Measurements from ENCODE around the gene HKDC1.

GRCh38 chr10:69176823-69177222 lies 43.3 kb upstream of the HKDC1 start:
- TF ChIP-seq CTCF (tag by site-specific recombination; IDR thresholded peaks at IDR 0.05) (no peak), ZNF148 (tag by site-specific recombination; IDR thresholded peaks at IDR 0.05; ENCODE audit: borderline replicate concordance) (no peak), BCL11B (tag by site-specific recombination; IDR thresholded peaks at IDR 0.05; ENCODE audit: low read depth) (no peak), ZNF16 (tag by site-specific recombination; IDR thresholded peaks at IDR 0.05; ENCODE audit: low read depth) (no peak), ZNF155 (tag by site-specific recombination; IDR thresholded peaks at IDR 0.05) (no peak), PATZ1 (tag by site-specific recombination; IDR thresholded peaks at IDR 0.05) (no peak), ZNF302 (tag by site-specific recombination; IDR thresholded peaks at IDR 0.05; ENCODE audit: low read depth) (no peak), ZBTB7A (tag by site-specific recombination; IDR thresholded peaks at IDR 0.05; ENCODE audit: low read depth) (no peak), ZNF112 (tag by site-specific recombination; IDR thresholded peaks at IDR 0.05) (no peak), ZBTB17 (tag by site-specific recombination; IDR thresholded peaks at IDR 0.05) (no peak)
- TF ChIP-seq, protein P1, sequence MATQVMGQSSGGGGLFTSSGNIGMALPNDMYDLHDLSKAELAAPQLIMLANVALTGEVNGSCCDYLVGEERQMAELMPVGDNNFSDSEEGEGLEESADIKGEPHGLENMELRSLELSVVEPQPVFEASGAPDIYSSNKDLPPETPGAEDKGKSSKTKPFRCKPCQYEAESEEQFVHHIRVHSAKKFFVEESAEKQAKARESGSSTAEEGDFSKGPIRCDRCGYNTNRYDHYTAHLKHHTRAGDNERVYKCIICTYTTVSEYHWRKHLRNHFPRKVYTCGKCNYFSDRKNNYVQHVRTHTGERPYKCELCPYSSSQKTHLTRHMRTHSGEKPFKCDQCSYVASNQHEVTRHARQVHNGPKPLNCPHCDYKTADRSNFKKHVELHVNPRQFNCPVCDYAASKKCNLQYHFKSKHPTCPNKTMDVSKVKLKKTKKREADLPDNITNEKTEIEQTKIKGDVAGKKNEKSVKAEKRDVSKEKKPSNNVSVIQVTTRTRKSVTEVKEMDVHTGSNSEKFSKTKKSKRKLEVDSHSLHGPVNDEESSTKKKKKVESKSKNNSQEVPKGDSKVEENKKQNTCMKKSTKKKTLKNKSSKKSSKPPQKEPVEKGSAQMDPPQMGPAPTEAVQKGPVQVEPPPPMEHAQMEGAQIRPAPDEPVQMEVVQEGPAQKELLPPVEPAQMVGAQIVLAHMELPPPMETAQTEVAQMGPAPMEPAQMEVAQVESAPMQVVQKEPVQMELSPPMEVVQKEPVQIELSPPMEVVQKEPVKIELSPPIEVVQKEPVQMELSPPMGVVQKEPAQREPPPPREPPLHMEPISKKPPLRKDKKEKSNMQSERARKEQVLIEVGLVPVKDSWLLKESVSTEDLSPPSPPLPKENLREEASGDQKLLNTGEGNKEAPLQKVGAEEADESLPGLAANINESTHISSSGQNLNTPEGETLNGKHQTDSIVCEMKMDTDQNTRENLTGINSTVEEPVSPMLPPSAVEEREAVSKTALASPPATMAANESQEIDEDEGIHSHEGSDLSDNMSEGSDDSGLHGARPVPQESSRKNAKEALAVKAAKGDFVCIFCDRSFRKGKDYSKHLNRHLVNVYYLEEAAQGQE (tag by site-specific recombination; IDR thresholded peaks at IDR 0.05), result no peak
